Keratinocyte (primary cell): ENCODE measurements around the gene NMS. TPM values are rescaled to one million over a fixed set of nuclear protein-coding genes. Genes with fewer than 3 reads are reported as not detected.

ENCODE experiments used
- DNase-seq: peaks from one replicate; pipeline ENCODE4 v3.0.0-alpha.2; 2011; ENCODE audit warnings: low read depth, missing footprints, low spot score
- FAIRE-seq: peaks from 2 replicates; lab custom pipeline; 2011; peaks lifted over from hg19 to GRCh38; lab: Jason Lieb, UNC
- H2AFZ ChIP-seq: 2 replicates; pipeline ENCODE4 v1.6.0; 2012; ENCODE audit warnings: low read length, control low read depth, inconsistent platforms; ENCODE audit not compliant: control insufficient read depth
- H3K27ac ChIP-seq: 2 replicates; pipeline ENCODE4 v1.5.1; 2011; ENCODE audit warnings: low read length; ENCODE audit not compliant: control insufficient read depth, insufficient read depth
- H3K27me3 ChIP-seq: 3 replicates; pipeline ENCODE4 v1.6.0; 2011; ENCODE audit warnings: low read length; ENCODE audit not compliant: control insufficient read depth, insufficient read depth; ENCODE audit errors: extremely low read depth
- H3K36me3 ChIP-seq, 2 experiments: 2 replicates in 1 of 2; 3 replicates in 1 of 2; pipeline ENCODE4 v1.5.1; 2011; ENCODE audit warnings: low read length in 2 of 2, mild to moderate bottlenecking in 1 of 2; ENCODE audit not compliant: control insufficient read depth in 2 of 2, insufficient read depth in 2 of 2; ENCODE audit errors: extremely low read depth in 1 of 2
- H3K4me1 ChIP-seq: 3 replicates; pipeline ENCODE4 v1.5.1; 2011; ENCODE audit warnings: low read length; ENCODE audit not compliant: control insufficient read depth, insufficient read depth; ENCODE audit errors: extremely low read depth
- H3K4me2 ChIP-seq: 3 replicates; pipeline ENCODE4 v1.6.0; 2011; ENCODE audit warnings: low read depth, low read length; ENCODE audit not compliant: control insufficient read depth, insufficient read depth; ENCODE audit errors: extremely low read depth
- H3K4me3 ChIP-seq, 3 experiments: fragments of 200-600 bp in 1 of 3; sonication (generic) in 1 of 3; 2 replicates in 2 of 3; 3 replicates in 1 of 3; pipeline ENCODE4 v1.5.1; 2011 to 2016; ENCODE audit warnings: low read length in 3 of 3, mild to moderate bottlenecking in 3 of 3, control low read depth in 2 of 3, inconsistent platforms in 1 of 3, low read depth in 1 of 3, mixed read lengths in 1 of 3, mixed run types in 1 of 3, moderate library complexity in 1 of 3; ENCODE audit not compliant: control insufficient read depth in 2 of 3, insufficient read depth in 2 of 3; ENCODE audit errors: extremely low read depth in 1 of 3
- H3K79me2 ChIP-seq: 2 replicates; pipeline ENCODE4 v1.6.0; 2012; ENCODE audit warnings: low read length; ENCODE audit not compliant: control insufficient read depth, insufficient read depth
- H3K9ac ChIP-seq: 3 replicates; pipeline ENCODE4 v1.6.0; 2011; ENCODE audit warnings: low read length; ENCODE audit not compliant: control insufficient read depth, insufficient read depth; ENCODE audit errors: extremely low read depth
- H3K9me1 ChIP-seq: 3 replicates; pipeline ENCODE4 v1.6.0; 2011; ENCODE audit warnings: low read length; ENCODE audit not compliant: control insufficient read depth, insufficient read depth; ENCODE audit errors: extremely low read depth
- H3K9me3 ChIP-seq: 2 replicates; pipeline ENCODE4 v1.5.1; 2012; ENCODE audit warnings: low read depth, low read length; ENCODE audit not compliant: control insufficient read depth
- H4K20me1 ChIP-seq: 3 replicates; pipeline ENCODE4 v1.6.0; 2011; ENCODE audit warnings: low read length; ENCODE audit not compliant: control insufficient read depth, insufficient read depth; ENCODE audit errors: extremely low read depth
- CTCF ChIP-seq, 3 experiments: IDR thresholded peaks in 1 of 3; conservative IDR thresholded peaks in 1 of 3; optimal IDR thresholded peaks in 1 of 3; 2 replicates in 2 of 3; 3 replicates in 1 of 3; pipeline versions ENCODE3 to v1.5.1; 2011; ENCODE audit warnings: low read length in 3 of 3, mild to moderate bottlenecking in 3 of 3, moderate library complexity in 2 of 3, control low read depth in 1 of 3, inconsistent platforms in 1 of 3; ENCODE audit not compliant: insufficient read depth in 2 of 3; ENCODE audit errors: extremely low read depth in 1 of 3
- EZH2 ChIP-seq: IDR thresholded peaks from one replicate; pipeline ENCODE4 v1.6.1; 2012; ENCODE audit warnings: inconsistent platforms, mild to moderate bottlenecking, low read length, moderate library complexity
- dilution Hi-C: fragments of 300-500 bp; cut with MboI; formaldehyde crosslinking; loops from one replicate; pipeline ENCODE4 v1.7.0; 2020; ENCODE audit warnings: low sequenced_read_pairs; ENCODE audit not compliant: extremely low pct_ligation_motif_present
- polyA plus RNA-seq, 5 experiments: library from polyadenylated mRNA; depleted of rRNA in 3 of 5; stranded (reverse) in 3 of 5; stranded (forward) in 1 of 5; unstranded in 1 of 5; fragments of >200 nt; gene quantifications; 1 replicate in 1 of 5; 2 replicates in 3 of 5; 3 replicates in 1 of 5; pipeline versions ENCODE4 v1.2.1 to v1.2.3, GENCODE V29; 2011 to 2012; ENCODE audit warnings: missing spikeins in 2 of 5, low read depth in 1 of 5, low replicate concordance in 1 of 5

Gene NMS
- polyA plus RNA-seq, 1 donor (not counting 4 experiments of a cell fraction or from before 2014, with no cell fraction given) = not detected

GRCh38 chr2:100470898-100471514 is 724 bp downstream of the NMS start:
- TF ChIP-seq CTCF (optimal IDR thresholded peaks at IDR 0.05 in 1 of 3, IDR thresholded peaks at IDR 0.05 in 1 of 3, conservative IDR thresholded peaks at IDR 0.05 in 1 of 3; ENCODE audit: extremely low read depth in 1 of 3, insufficient read depth in 2 of 3, low read length in 3 of 3) = no peak
- TF ChIP-seq EZH2 = no peak
- no peak overlapping the region for H2AFZ ChIP-seq
- H3K27ac ChIP-seq = no peak overlapping the region
- H3K4me1 ChIP-seq = no peaks in the 10 kb centered on the region
- H3K9me3 ChIP-seq = no peaks in the 10 kb centered on the region
- DNase-seq (no peak), FAIRE-seq (no peak)
- dilution Hi-C loops = no loop called here
- H3K79me2 ChIP-seq = no peaks in the 10 kb centered on the region
- no peaks in the 10 kb centered on the region for H3K36me3 ChIP-seq
- H3K27me3 ChIP-seq = no peaks in the 10 kb centered on the region
- H3K4me2 ChIP-seq = no peak overlapping the region
- H4K20me1 ChIP-seq = no peaks in the 10 kb centered on the region
- no peak overlapping the region for H3K4me3 ChIP-seq
- no peak overlapping the region for H3K9ac ChIP-seq
- no peaks in the 10 kb centered on the region for H3K9me1 ChIP-seq

GRCh38 chr2:100476606-100477005 is 6.3 kb downstream of the NMS start:
- H3K36me3 ChIP-seq = no peaks in the 10 kb centered on the region
- no peak overlapping the region for H2AFZ ChIP-seq
- H3K4me1 ChIP-seq = no peaks in the 10 kb centered on the region
- no peaks in the 10 kb centered on the region for H3K79me2 ChIP-seq
- DNase-seq (no peak), FAIRE-seq (no peak)
- H3K9me3 ChIP-seq = no peaks in the 10 kb centered on the region
- dilution Hi-C loops = no loop called here
- H3K4me3 ChIP-seq = no peak overlapping the region
- H3K27me3 ChIP-seq = no peaks in the 10 kb centered on the region
- no peak overlapping the region for H3K27ac ChIP-seq
- TF ChIP-seq EZH2 (no peak), CTCF (optimal IDR thresholded peaks at IDR 0.05 in 1 of 3, IDR thresholded peaks at IDR 0.05 in 1 of 3, conservative IDR thresholded peaks at IDR 0.05 in 1 of 3; ENCODE audit: extremely low read depth in 1 of 3, insufficient read depth in 2 of 3, low read length in 3 of 3) (no peak)
- H3K9me1 ChIP-seq = no peaks in the 10 kb centered on the region
- H3K9ac ChIP-seq = no peak overlapping the region
- no peaks in the 10 kb centered on the region for H4K20me1 ChIP-seq
- no peak overlapping the region for H3K4me2 ChIP-seq
